ENCODE results near the gene NCKAP5. TPM values are rescaled to one million over a fixed set of nuclear protein-coding genes. Genes with fewer than 3 reads are reported as not detected.

NCKAP5 gene
- total and polyA plus RNA-seq, 2 of the 13 experiments (the other 11 are each of a cell fraction or from before 2014, with no cell fraction given) = 0.01 TPM; not detected in 1

- no peak overlapping the region for H3K4me2 ChIP-seq (ENCODE audit: low read depth, low read length)
- intact Hi-C loops (cut with micrococcal nuclease; ENCODE audit: unreplicated experiment) (no loop called here), in situ Hi-C loops (cut with HindIII; ENCODE audit: extremely low pct_ligation_motif_present, low pct_unique_long_range_greater_than_20kb) (no loop called here)
- no peak overlapping the region for H3K4me3 ChIP-seq (replicated peaks in 1 of 3; ENCODE audit: insufficient read depth in 1 of 3, low read depth in 2 of 3, low read length in 3 of 3)
- ATAC-seq = no peak
- no peaks in the 10 kb centered on the region for H3K9me3 ChIP-seq (ENCODE audit: low read length)
- no peak overlapping the region for H2AFZ ChIP-seq (ENCODE audit: low read length)
- no peak for FAIRE-seq
- ChIA-PET POLR2A (no interaction called here), CTCF (ENCODE audit: low intra/inter-chr PET ratio, low total read pairs) (no interaction called here)
- WGBS (ENCODE audit: low lambda C conversion rate) = 65% methylated on average over 18 of the region's 18 CpGs
- H4K20me1 ChIP-seq (ENCODE audit: insufficient read depth, low read length) = no peaks in the 10 kb centered on the region
- peaks cover 8% of the 10 kb centered on the region; the same call in 1 of the 2 replicates for H3K4me1 ChIP-seq (ENCODE audit: insufficient read depth, low read length)
- H3K27me3 ChIP-seq (ENCODE audit: control insufficient read depth in 1 of 2, insufficient read depth in 2 of 2, low read length in 2 of 2) = no peaks in the 10 kb centered on the region
- no peak overlapping the region for H3K9ac ChIP-seq (ENCODE audit: insufficient read depth, low read depth, low read length)
- H3K36me3 ChIP-seq (replicated peaks in 1 of 2; ENCODE audit: control insufficient read depth in 1 of 2, insufficient read depth in 2 of 2, low read length in 2 of 2) = no peaks in the 10 kb centered on the region
- H3K27ac ChIP-seq (ENCODE audit: extremely low read length, insufficient read depth, low read length) = no peak overlapping the region
- BruUV-seq (replicated peaks) = no TSS peak
- DNase-seq (ENCODE audit: low spot score) = no peak
- H3K79me2 ChIP-seq (ENCODE audit: insufficient read depth, low read length) = no peaks in the 10 kb centered on the region
- TF ChIP-seq TRIM22 (IDR thresholded peaks at IDR 0.05) (no peak), ZNF484 (CRISPR knock-in tag; IDR thresholded peaks at IDR 0.05; ENCODE audit: borderline replicate concordance, low read depth) (no peak), ZNF672 (CRISPR knock-in tag; IDR thresholded peaks at IDR 0.05) (no peak), ELK4 (CRISPR knock-in tag; IDR thresholded peaks at IDR 0.05; ENCODE audit: borderline replicate concordance) (no peak), ARNTL (CRISPR knock-in tag; IDR thresholded peaks at IDR 0.05) (no peak), ZSCAN29 (CRISPR knock-in tag; conservative IDR thresholded peaks at IDR 0.05) (no peak), MIER2 (CRISPR knock-in tag; IDR thresholded peaks at IDR 0.05) (no peak), ERF (CRISPR knock-in tag; IDR thresholded peaks at IDR 0.05) (no peak), ZNF7 (CRISPR knock-in tag; IDR thresholded peaks at IDR 0.05) (no peak), ARHGAP35 (CRISPR knock-in tag; IDR thresholded peaks at IDR 0.05; ENCODE audit: borderline replicate concordance) (no peak), SP1 (IDR thresholded peaks at IDR 0.05) (no peak), SP1 (CRISPR knock-in tag; IDR thresholded peaks at IDR 0.05) (no peak)
- TF ChIP-seq, protein P1, sequence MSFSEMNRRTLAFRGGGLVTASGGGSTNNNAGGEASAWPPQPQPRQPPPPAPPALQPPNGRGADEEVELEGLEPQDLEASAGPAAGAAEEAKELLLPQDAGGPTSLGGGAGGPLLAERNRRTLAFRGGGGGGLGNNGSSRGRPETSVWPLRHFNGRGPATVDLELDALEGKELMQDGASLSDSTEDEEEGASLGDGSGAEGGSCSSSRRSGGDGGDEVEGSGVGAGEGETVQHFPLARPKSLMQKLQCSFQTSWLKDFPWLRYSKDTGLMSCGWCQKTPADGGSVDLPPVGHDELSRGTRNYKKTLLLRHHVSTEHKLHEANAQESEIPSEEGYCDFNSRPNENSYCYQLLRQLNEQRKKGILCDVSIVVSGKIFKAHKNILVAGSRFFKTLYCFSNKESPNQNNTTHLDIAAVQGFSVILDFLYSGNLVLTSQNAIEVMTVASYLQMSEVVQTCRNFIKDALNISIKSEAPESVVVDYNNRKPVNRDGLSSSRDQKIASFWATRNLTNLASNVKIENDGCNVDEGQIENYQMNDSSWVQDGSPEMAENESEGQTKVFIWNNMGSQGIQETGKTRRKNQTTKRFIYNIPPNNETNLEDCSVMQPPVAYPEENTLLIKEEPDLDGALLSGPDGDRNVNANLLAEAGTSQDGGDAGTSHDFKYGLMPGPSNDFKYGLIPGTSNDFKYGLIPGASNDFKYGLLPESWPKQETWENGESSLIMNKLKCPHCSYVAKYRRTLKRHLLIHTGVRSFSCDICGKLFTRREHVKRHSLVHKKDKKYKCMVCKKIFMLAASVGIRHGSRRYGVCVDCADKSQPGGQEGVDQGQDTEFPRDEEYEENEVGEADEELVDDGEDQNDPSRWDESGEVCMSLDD (CRISPR knock-in tag; IDR thresholded peaks at IDR 0.05; ENCODE audit: borderline replicate concordance) = no peak
- TF ChIP-seq, protein P2, sequence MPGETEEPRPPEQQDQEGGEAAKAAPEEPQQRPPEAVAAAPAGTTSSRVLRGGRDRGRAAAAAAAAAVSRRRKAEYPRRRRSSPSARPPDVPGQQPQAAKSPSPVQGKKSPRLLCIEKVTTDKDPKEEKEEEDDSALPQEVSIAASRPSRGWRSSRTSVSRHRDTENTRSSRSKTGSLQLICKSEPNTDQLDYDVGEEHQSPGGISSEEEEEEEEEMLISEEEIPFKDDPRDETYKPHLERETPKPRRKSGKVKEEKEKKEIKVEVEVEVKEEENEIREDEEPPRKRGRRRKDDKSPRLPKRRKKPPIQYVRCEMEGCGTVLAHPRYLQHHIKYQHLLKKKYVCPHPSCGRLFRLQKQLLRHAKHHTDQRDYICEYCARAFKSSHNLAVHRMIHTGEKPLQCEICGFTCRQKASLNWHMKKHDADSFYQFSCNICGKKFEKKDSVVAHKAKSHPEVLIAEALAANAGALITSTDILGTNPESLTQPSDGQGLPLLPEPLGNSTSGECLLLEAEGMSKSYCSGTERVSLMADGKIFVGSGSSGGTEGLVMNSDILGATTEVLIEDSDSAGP (CRISPR knock-in tag; IDR thresholded peaks at IDR 0.05; ENCODE audit: borderline replicate concordance) = no peak
- TF ChIP-seq, protein P3, sequence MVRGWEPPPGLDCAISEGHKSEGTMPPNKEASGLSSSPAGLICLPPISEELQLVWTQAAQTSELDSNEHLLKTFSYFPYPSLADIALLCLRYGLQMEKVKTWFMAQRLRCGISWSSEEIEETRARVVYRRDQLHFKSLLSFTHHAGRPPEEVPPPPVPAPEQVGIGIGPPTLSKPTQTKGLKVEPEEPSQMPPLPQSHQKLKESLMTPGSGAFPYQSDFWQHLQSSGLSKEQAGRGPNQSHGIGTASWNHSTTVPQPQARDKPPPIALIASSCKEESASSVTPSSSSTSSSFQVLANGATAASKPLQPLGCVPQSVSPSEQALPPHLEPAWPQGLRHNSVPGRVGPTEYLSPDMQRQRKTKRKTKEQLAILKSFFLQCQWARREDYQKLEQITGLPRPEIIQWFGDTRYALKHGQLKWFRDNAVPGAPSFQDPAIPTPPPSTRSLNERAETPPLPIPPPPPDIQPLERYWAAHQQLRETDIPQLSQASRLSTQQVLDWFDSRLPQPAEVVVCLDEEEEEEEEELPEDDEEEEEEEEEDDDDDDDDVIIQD (CRISPR knock-in tag; IDR thresholded peaks at IDR 0.05; ENCODE audit: low read depth) = no peak
Observed at GRCh38 chr2:132645722-132646539, 922.3 kb downstream of the NCKAP5 start.

All from HepG2 (cell line).